HepG2 (cell line): ENCODE data around the gene HOTAIR. TPM values are rescaled to one million over a fixed set of nuclear protein-coding genes. Genes with fewer than 3 reads are reported as not detected.

Experiments used
- ATAC-seq: fragments of 200-7000 bp; cut with Tn5 transposase; 3 replicates; pipeline ENCODE4 v1.9.1; 2020; ENCODE audit warnings: mild to moderate bottlenecking, moderate library complexity
- BruUV-seq: library from RNA; stranded (reverse); fragments of 400-500 nt; replicated peaks from 2 replicates; lab custom pipeline; 2021; lab: Mats Ljungman, UMichigan
- CTCF ChIA-PET: fragments of 300-600 bp; formaldehyde crosslinking; extraction: SDS; loops from one replicate; lab custom pipeline; 2021; ENCODE audit warnings: low total read pairs, inconsistent platforms, low intra/inter-chr PET ratio; lab: Yijun Ruan, JAX
- POLR2A ChIA-PET: fragments of 350-600 bp; sonication (Branson Sonifier 250); formaldehyde crosslinking; loops from one replicate; lab custom pipeline; 2020; ENCODE audit warnings: antibody characterized with exemption, inconsistent platforms; lab: Yijun Ruan, JAX
- DNase-seq: peaks from one replicate; pipeline ENCODE4 v3.0.0-alpha.2; 2015; ENCODE audit warnings: low spot score
- FAIRE-seq: peaks from 3 replicates; lab custom pipeline; 2011; peaks lifted over from hg19 to GRCh38; lab: Jason Lieb, UNC
- H2AFZ ChIP-seq: one replicate; pipeline ENCODE4 v1.6.1; 2011; ENCODE audit warnings: low read length, inconsistent platforms
- H3K27ac ChIP-seq: fragments of 300-600 bp; 3 replicates; pipeline ENCODE4 v1.8.0; 2011; ENCODE audit warnings: mixed run types, mild to moderate bottlenecking, mixed read lengths, low read length, inconsistent platforms; ENCODE audit not compliant: insufficient read depth; ENCODE audit errors: extremely low read length
- H3K27me3 ChIP-seq, 2 experiments: fragments of 200-600 bp in 1 of 2; 2 replicates in 1 of 2; 3 replicates in 1 of 2; pipeline versions ENCODE4 v1.6.0 to v1.8.0; 2011; ENCODE audit warnings: low read length in 2 of 2, mild to moderate bottlenecking in 2 of 2, moderate library complexity in 2 of 2, inconsistent platforms in 1 of 2; ENCODE audit not compliant: insufficient read depth in 2 of 2, control insufficient read depth in 1 of 2
- H3K36me3 ChIP-seq, 2 experiments: fragments of 200-600 bp in 1 of 2; replicated peaks in 1 of 2; 2 replicates in 1 of 2; 3 replicates in 1 of 2; pipeline versions ENCODE4 v1.5.1 to v1.8.0; 2011; ENCODE audit warnings: low read length in 2 of 2, inconsistent platforms in 1 of 2; ENCODE audit not compliant: insufficient read depth in 2 of 2, control insufficient read depth in 1 of 2
- H3K4me1 ChIP-seq: 2 replicates; pipeline ENCODE4 v1.5.1; 2012; ENCODE audit warnings: low read length, inconsistent platforms; ENCODE audit not compliant: insufficient read depth
- H3K4me2 ChIP-seq: 2 replicates; pipeline ENCODE4 v1.6.0; 2011; ENCODE audit warnings: low read depth, low read length, inconsistent platforms
- H3K4me3 ChIP-seq, 3 experiments: fragments of 200-600 bp in 1 of 3; sonication (generic), shearing (Covaris generic) in 1 of 3; replicated peaks in 1 of 3; 2 replicates each; pipeline ENCODE4 v1.5.1; 2011 to 2016; ENCODE audit warnings: low read length in 3 of 3, inconsistent platforms in 2 of 3, low read depth in 2 of 3, mild to moderate bottlenecking in 2 of 3, control low read depth in 1 of 3, mixed read lengths in 1 of 3; ENCODE audit not compliant: insufficient read depth in 1 of 3
- H3K79me2 ChIP-seq: one replicate; pipeline ENCODE4 v1.6.1; 2011; ENCODE audit warnings: low read length, inconsistent platforms; ENCODE audit not compliant: insufficient read depth
- H3K9ac ChIP-seq: 2 replicates; pipeline ENCODE4 v1.6.0; 2011; ENCODE audit warnings: mild to moderate bottlenecking, low read depth, low read length, inconsistent platforms; ENCODE audit not compliant: insufficient read depth
- H3K9me3 ChIP-seq: 2 replicates; pipeline ENCODE4 v1.5.1; 2012; ENCODE audit warnings: mild to moderate bottlenecking, low read length
- H4K20me1 ChIP-seq: 2 replicates; pipeline ENCODE4 v1.6.0; 2011; ENCODE audit warnings: inconsistent platforms, mild to moderate bottlenecking, low read length, moderate library complexity; ENCODE audit not compliant: insufficient read depth
- FLYWCH1 ChIP-seq: sonication (generic); formaldehyde crosslinking; IDR thresholded peaks from 2 replicates; pipeline ENCODE4 v1.8.1; 2023; ENCODE audit warnings: mild to moderate bottlenecking, missing genetic modification reagents
- MTA3 ChIP-seq: sonication (generic); formaldehyde crosslinking; IDR thresholded peaks from 2 replicates; pipeline ENCODE4 v1.4.0; 2020; ENCODE audit warnings: missing genetic modification reagents
- PHF5A ChIP-seq: IDR thresholded peaks from one replicate; pipeline ENCODE4 v1.6.1; 2018; ENCODE audit warnings: low read depth, missing genetic modification reagents; ENCODE audit not compliant: unreplicated experiment
- RARG ChIP-seq: sonication (generic); formaldehyde crosslinking; IDR thresholded peaks from 2 replicates; pipeline ENCODE4 v1.4.0; 2020; ENCODE audit warnings: low read depth, mild to moderate bottlenecking, missing genetic modification reagents
- RCOR2 ChIP-seq: IDR thresholded peaks from 2 replicates; pipeline ENCODE4 v1.6.1; 2016; ENCODE audit warnings: missing biosample characterization, missing genetic modification reagents
- TRIM24 ChIP-seq: sonication (generic); formaldehyde crosslinking; IDR thresholded peaks from 2 replicates; pipeline ENCODE4 v1.8.0; 2022; ENCODE audit warnings: mild to moderate bottlenecking, missing genetic modification reagents
- ZFP37 ChIP-seq: sonication (generic); formaldehyde crosslinking; IDR thresholded peaks from 2 replicates; pipeline ENCODE4 v1.4.0; 2020; ENCODE audit warnings: missing genetic modification reagents, borderline replicate concordance
- ZMAT3 ChIP-seq: sonication (generic); formaldehyde crosslinking; conservative IDR thresholded peaks from 2 replicates; pipeline ENCODE4 v1.7.0; 2021; ENCODE audit warnings: missing genetic modification reagents
- ZNF207 ChIP-seq: fragments of 450-650 bp; IDR thresholded peaks from 2 replicates; pipeline ENCODE4 v1.6.1; 2016; ENCODE audit warnings: antibody characterized with exemption, borderline replicate concordance
- ZNF567 ChIP-seq: sonication (generic); formaldehyde crosslinking; IDR thresholded peaks from 2 replicates; pipeline ENCODE4 v1.8.1; 2023; ENCODE audit warnings: mild to moderate bottlenecking, missing genetic modification reagents, borderline replicate concordance
- ZNF629 ChIP-seq: sonication (generic); formaldehyde crosslinking; conservative IDR thresholded peaks from 2 replicates; pipeline ENCODE4 v1.5.0; 2020; ENCODE audit warnings: missing genetic modification reagents
- ZNF737 ChIP-seq: sonication (generic); formaldehyde crosslinking; IDR thresholded peaks from 2 replicates; pipeline ENCODE4 v1.5.0; 2020; ENCODE audit warnings: missing genetic modification reagents, mild to moderate bottlenecking, borderline replicate concordance
- WGBS: methylation state at CpG from one replicate; pipeline ENCODE4 v1.1.6; 2017; ENCODE audit warnings: low lambda C conversion rate; 5-methylcytosine and 5-hydroxymethylcytosine counted together
- in situ Hi-C: cut with HindIII; loops from 2 replicates; pipeline ENCODE4 v1.10.0; 2017; ENCODE audit warnings: low pct_unique_long_range_greater_than_20kb; ENCODE audit not compliant: extremely low pct_ligation_motif_present
- intact Hi-C: fragments of 100-400 bp; cut with micrococcal nuclease; formaldehyde crosslinking; loops from one replicate; pipeline ENCODE4 v1.10.0; 2022; ENCODE audit not compliant: unreplicated experiment
- polyA plus RNA-seq, 8 experiments: library from polyadenylated mRNA; depleted of rRNA in 3 of 8; stranded (reverse) in 7 of 8; unstranded in 1 of 8; fragments of >200 nt; fragmentation: Illumina TruSeq in 4 of 8; extraction: Trizol in 4 of 8; gene quantifications; 2 replicates each; pipeline versions ENCODE4 v1.2.1 to v1.2.3, GENCODE V29; 2011 to 2016; ENCODE audit warnings: low read depth in 4 of 8, missing spikeins in 1 of 8, mixed read lengths in 1 of 8; ENCODE audit not compliant: insufficient read depth in 1 of 8
- total RNA-seq, 5 experiments: library from RNA; depleted of rRNA; stranded (reverse); fragments of >200 nt; fragmentation: Illumina TruSeq; extraction: Trizol; gene quantifications; 2 replicates each; pipeline ENCODE4 v1.2.3, GENCODE V29; 2016; ENCODE audit warnings: low read depth in 1 of 5
- TF ChIP-seq, protein P1 (sequence below): sonication (generic); formaldehyde crosslinking; IDR thresholded peaks from 2 replicates; pipeline ENCODE4 v1.5.0; 2020; ENCODE audit warnings: missing genetic modification reagents, mild to moderate bottlenecking, borderline replicate concordance
- TF ChIP-seq, protein P2 (sequence below): sonication (generic); formaldehyde crosslinking; IDR thresholded peaks from 2 replicates; pipeline ENCODE4 v1.8.1; 2023; ENCODE audit warnings: missing genetic modification reagents, inconsistent platforms, borderline replicate concordance

HOTAIR gene
- total and polyA plus RNA-seq, 2 of the 13 experiments (the other 11 are each of a cell fraction or from before 2014, with no cell fraction given) = not detected

DNA sequence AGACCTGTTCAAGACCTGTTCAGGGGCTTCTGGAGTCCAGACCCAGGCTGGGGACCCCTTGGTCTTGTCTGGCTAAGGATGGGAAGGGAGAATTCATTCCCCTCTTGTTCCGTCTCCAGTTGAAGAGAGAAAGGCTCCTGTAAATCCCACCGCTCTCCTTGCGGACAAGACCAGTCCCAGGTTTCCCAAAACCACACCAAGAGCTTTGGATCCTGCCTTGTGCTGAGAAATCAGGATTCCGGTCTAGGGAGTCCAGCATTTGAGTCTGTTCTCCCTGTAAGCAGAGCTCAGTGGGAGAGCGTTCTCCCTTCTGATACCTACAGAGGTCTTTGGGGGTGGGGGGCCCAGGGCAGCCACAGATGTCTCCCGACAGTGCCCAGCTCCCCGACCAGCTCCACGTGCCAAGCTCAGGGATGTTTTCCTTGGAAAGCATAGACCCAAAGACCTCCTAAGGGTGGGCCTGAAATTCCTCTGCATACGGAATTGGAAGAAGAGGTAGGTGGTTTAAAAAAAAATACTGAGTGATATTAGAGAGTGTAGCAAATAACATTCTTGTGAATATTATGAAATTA lies 34.2 kb downstream of the HOTAIR start:
- no TSS peak for BruUV-seq
- in situ Hi-C loops = loop anchor here (25.0 kb wide), 1 partner anchor 153 kb away; no protein-coding TSS in a partner anchor
- TF ChIP-seq ZNF737 (CRISPR knock-in tag) = no peak
- no peak for TF ChIP-seq ZNF207
- TF ChIP-seq TRIM24 = no peak
- TF ChIP-seq, protein P1, sequence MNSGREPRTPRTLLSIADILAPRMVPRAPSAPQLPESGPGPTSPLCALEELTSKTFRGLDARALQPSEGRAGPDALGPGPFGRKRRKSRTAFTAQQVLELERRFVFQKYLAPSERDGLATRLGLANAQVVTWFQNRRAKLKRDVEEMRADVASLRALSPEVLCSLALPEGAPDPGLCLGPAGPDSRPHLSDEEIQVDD (CRISPR knock-in tag) = no peak
- no peak for TF ChIP-seq MTA3
- TF ChIP-seq RARG (CRISPR knock-in tag) = no peak
- TF ChIP-seq RCOR2 (CRISPR knock-in tag) = no peak
- TF ChIP-seq ZFP37 (CRISPR knock-in tag) = no peak
- no peak for TF ChIP-seq ZMAT3 (CRISPR knock-in tag)
- TF ChIP-seq, protein P2, sequence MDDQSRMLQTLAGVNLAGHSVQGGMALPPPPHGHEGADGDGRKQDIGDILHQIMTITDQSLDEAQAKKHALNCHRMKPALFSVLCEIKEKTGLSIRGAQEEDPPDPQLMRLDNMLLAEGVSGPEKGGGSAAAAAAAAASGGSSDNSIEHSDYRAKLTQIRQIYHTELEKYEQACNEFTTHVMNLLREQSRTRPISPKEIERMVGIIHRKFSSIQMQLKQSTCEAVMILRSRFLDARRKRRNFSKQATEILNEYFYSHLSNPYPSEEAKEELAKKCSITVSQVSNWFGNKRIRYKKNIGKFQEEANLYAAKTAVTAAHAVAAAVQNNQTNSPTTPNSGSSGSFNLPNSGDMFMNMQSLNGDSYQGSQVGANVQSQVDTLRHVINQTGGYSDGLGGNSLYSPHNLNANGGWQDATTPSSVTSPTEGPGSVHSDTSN (CRISPR knock-in tag) = no peak
- no peak for TF ChIP-seq FLYWCH1 (CRISPR knock-in tag)
- TF ChIP-seq ZNF629 = no peak
- TF ChIP-seq PHF5A (CRISPR knock-in tag) = no peak
- no peak for TF ChIP-seq ZNF567
- TF ChIP-seq, all 625 proteins: peak for 0
- ATAC-seq (no peak), DNase-seq (no peak), FAIRE-seq (no peak)
- no peaks in the 10 kb centered on the region for H4K20me1 ChIP-seq
- POLR2A ChIA-PET = no interaction called here
- no peak overlapping the region for H3K4me3 ChIP-seq
- 6% methylated on average over 7 of the region's 9 CpGs for WGBS
- no peaks in the 10 kb centered on the region for H3K79me2 ChIP-seq
- H2AFZ ChIP-seq = no peak overlapping the region
- H3K36me3 ChIP-seq = no peaks in the 10 kb centered on the region
- H3K9me3 ChIP-seq = no peaks in the 10 kb centered on the region
- H3K27ac ChIP-seq = no peak overlapping the region
- H3K27me3 ChIP-seq = peaks cover 11 to 88% of the 10 kb centered on the region in 2 experiments
- CTCF ChIA-PET = no interaction called here
- H3K9ac ChIP-seq = no peak overlapping the region
- intact Hi-C loops = no loop called here
- no peak overlapping the region for H3K4me2 ChIP-seq
- H3K4me1 ChIP-seq = no peaks in the 10 kb centered on the region
